Superior temporal gyrus (tissue), 1 donor: Measurements from ENCODE around the gene STUB1.
"Not testable (repeated sequence)": the region's sequence is repeated elsewhere in the genome, so short reads cannot be mapped to it uniquely, and the experiment has no call there.

ENCODE experiments used
- DNase-seq: peaks from one replicate; pipeline ENCODE4 v3.0.0-alpha.2; 2016; ENCODE audit errors: extremely low spot score

STUB1 gene

GRCh38 chr16:678858-679813 is 1.1 kb upstream of the STUB1 start:
- DNase-seq = no peak

GRCh38 chr16:680625-680945 is 375 bp downstream of the STUB1 start:
- no peak for DNase-seq

- DNase-seq = no peak
These were observed 946 bp downstream of the STUB1 start for GRCh38 chr16:680967-681745.

- no peak for DNase-seq
These were observed 1.7 kb downstream of the STUB1 start for GRCh38 chr16:681746-682427.

GRCh38 chr16:682493-683395 is 2.5 kb downstream of the STUB1 start:
- DNase-seq = no peak

GRCh38 chr16:683396-684070 is 3.3 kb downstream of the STUB1 start:
- DNase-seq = no peak

GRCh38 chr16:684071-684794 is 4.0 kb downstream of the STUB1 start, which contains the start of gene JMJD8:
Gene JMJD8 (minus strand): TSS chr16:684334. CDS start chr16:684319, 15 bp downstream.
- DNase-seq = peak; percentile 97

- DNase-seq = no peak
These were observed 4.9 kb downstream of the STUB1 start for GRCh38 chr16:684961-685696.

- no peak for DNase-seq
These were observed 5.8 kb downstream of the STUB1 start for GRCh38 chr16:685967-686366.

- DNase-seq = no peak
These were observed 6.5 kb downstream of the STUB1 start for GRCh38 chr16:686459-687260.

- no peak for DNase-seq
These were observed 7.3 kb downstream of the STUB1 start for GRCh38 chr16:687499-687898.

GRCh38 chr16:689175-689897 is 9.1 kb downstream of the STUB1 start:
- no peak for DNase-seq

- DNase-seq = not testable (repeated sequence)
These were observed 11.0 kb downstream of the STUB1 start for GRCh38 chr16:691242-691641.

- DNase-seq = no peak
These were observed 12.3 kb downstream of the STUB1 start for GRCh38 chr16:692356-693108.

GRCh38 chr16:693364-693763 is 13.2 kb downstream of the STUB1 start:
- no peak for DNase-seq

- no peak for DNase-seq
These were observed 13.6 kb downstream of the STUB1 start for GRCh38 chr16:693766-694165.
